K562 (cell line): Measurements from ENCODE around the gene CCDC116. TPM values are rescaled to one million over a fixed set of nuclear protein-coding genes. Genes with fewer than 3 reads are reported as not detected.
A peak's percentile ranks its signal among the peaks of the same experiment; 100 is the strongest.

Experiments
- ATAC-seq: fragments of 200-7000 bp; cut with Tn5 transposase; 3 replicates; pipeline ENCODE4 v1.9.1; 2020; ENCODE audit warnings: moderate library complexity
- BruUV-seq: library from RNA; stranded (reverse); fragments of 400-500 nt; replicated peaks from 2 replicates; lab custom pipeline; 2021; lab: Mats Ljungman, UMichigan
- CTCF ChIA-PET: fragments of 300-600 bp; formaldehyde crosslinking; extraction: SDS; loops from one replicate; lab custom pipeline; 2021; ENCODE audit warnings: low intra/inter-chr PET ratio; lab: Yijun Ruan, JAX
- POLR2A ChIA-PET: fragments of 300-600, 350-650 bp; sonication (Branson Sonifier 250); formaldehyde crosslinking; extraction: SDS; loops from one replicate; lab custom pipeline; 2021; ENCODE audit warnings: antibody characterized with exemption, inconsistent platforms; lab: Yijun Ruan, JAX
- DNase-seq, 4 experiments: peaks; one replicate each; pipeline versions ENCODE4 v3.0.0 to v3.0.0-alpha.2; 2011 to 2018; ENCODE audit warnings: low spot score in 3 of 4, mixed read lengths in 3 of 4; ENCODE audit errors: extremely low read depth in 1 of 4
- FAIRE-seq: peaks from 2 replicates; lab custom pipeline; 2011; peaks lifted over from hg19 to GRCh38; lab: Jason Lieb, UNC
- H2AFZ ChIP-seq: 2 replicates; pipeline ENCODE4 v1.6.0; 2011; ENCODE audit warnings: low read depth, low read length, control low read depth, inconsistent platforms
- H3K27ac ChIP-seq: fragments of 200-600 bp; 3 replicates; pipeline ENCODE4 v1.8.0; 2011; ENCODE audit warnings: low read depth, mild to moderate bottlenecking, control low read depth, inconsistent platforms, low read length, moderate library complexity, mixed read lengths; ENCODE audit errors: extremely low read depth
- H3K27me3 ChIP-seq, 2 experiments: fragments of 300-600 bp in 1 of 2; 2 replicates in 1 of 2; 3 replicates in 1 of 2; pipeline versions ENCODE4 v1.6.0 to v1.8.0; 2011; ENCODE audit warnings: inconsistent platforms in 2 of 2, low read length in 2 of 2, mild to moderate bottlenecking in 1 of 2, mixed read lengths in 1 of 2, moderate library complexity in 1 of 2; ENCODE audit not compliant: control insufficient read depth in 2 of 2, insufficient read depth in 2 of 2
- H3K36me3 ChIP-seq: fragments of 300-600 bp; 3 replicates; pipeline ENCODE4 v1.8.0; 2011; ENCODE audit warnings: mild to moderate bottlenecking, low read length, inconsistent platforms; ENCODE audit not compliant: control insufficient read depth, insufficient read depth
- H3K4me1 ChIP-seq, 2 experiments: fragments of 200-600 bp in 1 of 2; replicated peaks in 1 of 2; 2 replicates in 1 of 2; 3 replicates in 1 of 2; pipeline versions ENCODE4 v1.5.1 to v1.8.0; 2011; ENCODE audit warnings: inconsistent platforms in 2 of 2, low read length in 2 of 2, mild to moderate bottlenecking in 1 of 2, mixed read lengths in 1 of 2, moderate library complexity in 1 of 2; ENCODE audit not compliant: control insufficient read depth in 2 of 2, insufficient read depth in 2 of 2
- H3K4me2 ChIP-seq: 2 replicates; pipeline ENCODE4 v1.6.1; 2011; ENCODE audit warnings: low read length, control low read depth, inconsistent platforms, mixed read lengths; ENCODE audit not compliant: insufficient read depth
- H3K4me3 ChIP-seq: fragments of 200-600 bp; sonication (generic), shearing (Covaris generic); 2 replicates; pipeline ENCODE4 v1.5.1; 2016; ENCODE audit warnings: control low read depth, inconsistent platforms
- H3K79me2 ChIP-seq: fragments of 200-600 bp; 3 replicates; pipeline ENCODE4 v1.8.0; 2011; ENCODE audit warnings: low read length, inconsistent platforms; ENCODE audit not compliant: control insufficient read depth, insufficient read depth
- H3K9ac ChIP-seq, 2 experiments: 2 replicates each; pipeline versions ENCODE4 v1.6.0 to v1.6.1; 2011; ENCODE audit warnings: low read depth in 2 of 2, low read length in 2 of 2, control low read depth in 1 of 2, inconsistent platforms in 1 of 2, mild to moderate bottlenecking in 1 of 2, mixed read lengths in 1 of 2; ENCODE audit not compliant: insufficient read depth in 1 of 2
- H3K9me1 ChIP-seq: one replicate; pipeline ENCODE4 v1.6.0; 2011; ENCODE audit warnings: inconsistent platforms, mild to moderate bottlenecking, low read length, moderate library complexity; ENCODE audit not compliant: control insufficient read depth, insufficient read depth
- H3K9me3 ChIP-seq: replicated peaks from 2 replicates; pipeline ENCODE4 v1.5.1; 2011; ENCODE audit warnings: low read depth, low read length, inconsistent platforms; ENCODE audit not compliant: control insufficient read depth, insufficient read depth
- H4K20me1 ChIP-seq: replicated peaks from 2 replicates; pipeline ENCODE4 v1.6.1; 2011; ENCODE audit warnings: low read length, inconsistent platforms, mixed read lengths; ENCODE audit not compliant: control insufficient read depth, insufficient read depth
- KLF6 ChIP-seq: fragments of 250-450 bp; sonication (Bioruptor Pico); IDR thresholded peaks from 2 replicates; pipeline ENCODE4 v1.4.0; 2020; ENCODE audit warnings: mild to moderate bottlenecking, moderate library complexity, borderline replicate concordance
- RAD21 ChIP-seq, 2 experiments: fragments of 250-450 bp in 1 of 2; fragments of 450-650 bp in 1 of 2; sonication (Bioruptor Pico) in 1 of 2; formaldehyde crosslinking in 1 of 2; IDR thresholded peaks in 1 of 2; conservative IDR thresholded peaks in 1 of 2; 2 replicates each; pipeline versions ENCODE4 v1.4.0 to v1.8.0; 2020 to 2022; ENCODE audit warnings: mild to moderate bottlenecking in 2 of 2, moderate library complexity in 1 of 2
- SRF ChIP-seq, 2 experiments: fragments of 250-450, 450-650 bp in 1 of 2; sonication (Bioruptor Pico) in 1 of 2; sonication (generic) in 1 of 2; formaldehyde crosslinking; IDR thresholded peaks; 2 replicates each; pipeline versions ENCODE4 v1.5.0 to v1.5.1; 2020 to 2022; ENCODE audit warnings: mild to moderate bottlenecking in 1 of 2, missing genetic modification reagents in 1 of 2
- TFE3 ChIP-seq: fragments of 450-650 bp; formaldehyde crosslinking; IDR thresholded peaks from 2 replicates; pipeline ENCODE4 v1.4.0; 2020; ENCODE audit warnings: mild to moderate bottlenecking, mixed read lengths
- USF2 ChIP-seq: sonication (generic); formaldehyde crosslinking; IDR thresholded peaks from 2 replicates; pipeline ENCODE4 v1.5.0; 2020; ENCODE audit warnings: missing genetic modification reagents
- ZBTB34 ChIP-seq: fragments of 250-450 bp; sonication (Bioruptor Pico); IDR thresholded peaks from 2 replicates; pipeline ENCODE4 v1.8.0; 2021; ENCODE audit warnings: mild to moderate bottlenecking, moderate library complexity
- ZBTB40 ChIP-seq, 2 experiments: fragments of 450-650 bp in 1 of 2; sonication (generic) in 1 of 2; formaldehyde crosslinking in 1 of 2; IDR thresholded peaks; 2 replicates each; pipeline versions ENCODE4 v1.7.1 to v1.9.0; 2016 to 2022; ENCODE audit warnings: inconsistent platforms in 1 of 2, mild to moderate bottlenecking in 1 of 2, missing genetic modification reagents in 1 of 2
- WGBS: fragments of 100-300 bp; shearing (Covaris generic); methylation state at CpG from one replicate; pipeline ENCODE4 v1.1.6; 2016; ENCODE audit warnings: low coverage, mixed read lengths; ENCODE audit not compliant: insufficient coverage; ENCODE audit errors: missing lambda C conversion rate; 5-methylcytosine and 5-hydroxymethylcytosine counted together
- in situ Hi-C: fragments of 300-500 bp; cut with MboI; formaldehyde crosslinking; loops from 4 replicates; pipeline ENCODE4 v1.15.0; 2018; ENCODE audit warnings: inconsistent platforms, mixed read lengths
- intact Hi-C: fragments of 100-400 bp; cut with micrococcal nuclease; formaldehyde crosslinking; loops from 2 replicates; pipeline ENCODE4 v1.14.2; 2022
- polyA plus RNA-seq, 8 experiments: library from polyadenylated mRNA; depleted of rRNA in 4 of 8; stranded (reverse) in 5 of 8; unstranded in 3 of 8; fragments of >200 nt; fragmentation: Nextera tagmentation in 2 of 8; fragmentation: Illumina TruSeq in 1 of 8; extraction: Ambion mirVana in 2 of 8; extraction: Trizol in 1 of 8; gene quantifications; 2 replicates each; pipeline versions ENCODE4 v1.2.1 to v1.2.3, GENCODE V29; 2011 to 2014; ENCODE audit warnings: inconsistent platforms in 1 of 8, missing spikeins in 1 of 8
- total RNA-seq, 7 experiments: library from RNA; depleted of rRNA in 6 of 7; stranded (reverse); fragments of >200 nt in 6 of 7; fragmentation: Illumina TruSeq in 2 of 7; extraction: Trizol in 2 of 7; gene quantifications; 2 replicates each; pipeline versions ENCODE4 v1.2.1 to v1.2.3, GENCODE V29; 2011 to 2021; ENCODE audit warnings: low replicate concordance in 1 of 7

CCDC116 gene
- total and polyA plus RNA-seq, 9 of the 15 experiments (the other 6 are each of a cell fraction or from before 2014, with no cell fraction given) = 1.6 to 11.3 (median 4.7) TPM

- FAIRE-seq = no peak
- peaks cover 79% of the 10 kb centered on the region for H4K20me1 ChIP-seq
- H3K27me3 ChIP-seq = no peaks in the 10 kb centered on the region; a peak in 1 of 5 replicates
- CTCF ChIA-PET = no interaction called here
- in situ Hi-C loops (no loop called here), intact Hi-C loops (loop anchor here (2.0 kb wide), 4 partner anchors 15 to 53 kb away; partner anchors contain the start of gene SDF2L1)
- no peak overlapping the region for H3K27ac ChIP-seq
- no peaks in the 10 kb centered on the region for H3K9me3 ChIP-seq
- ATAC-seq = no peak
- H3K9ac ChIP-seq = no peak overlapping the region
- H3K4me1 ChIP-seq = peaks cover 31 to 38% of the 10 kb centered on the region in 2 experiments
- POLR2A ChIA-PET = interaction anchor here (0.7 to 76.8 kb wide), 3 partner anchors 19 to 30 kb away, joined by 3 to 4622 read pairs (median 4622); partner anchors contain the start of genes CCDC116, SDF2L1 and YDJC
- peaks cover 98% of the 10 kb centered on the region for H3K79me2 ChIP-seq
- no peak overlapping the region for H2AFZ ChIP-seq
- H3K4me3 ChIP-seq = no peak overlapping the region
- H3K4me2 ChIP-seq = no peak overlapping the region
- peaks cover 25% of the 10 kb centered on the region for H3K9me1 ChIP-seq
- no TSS peak for BruUV-seq
- peaks cover 82% of the 10 kb centered on the region for H3K36me3 ChIP-seq
- WGBS = 77% methylated on average over 8 of the region's 8 CpGs
- no peak for DNase-seq
- 0 out of 2 replicates have a peak, but pooled peaks have one; percentile 15 for TF ChIP-seq USF2 (CRISPR knock-in tag)
- peak; percentile 40 for TF ChIP-seq TFE3 (CRISPR knock-in tag)
- no peak for TF ChIP-seq RAD21 (CRISPR knock-in tag; conservative IDR thresholded peaks at IDR 0.05 in 1 of 2, IDR thresholded peaks at IDR 0.05 in 1 of 2)
- no peak for TF ChIP-seq ZBTB34 (CRISPR knock-in tag)
- no peak for TF ChIP-seq KLF6
- no peak for TF ChIP-seq ZBTB40 (IDR thresholded peaks at IDR 0.05)
- TF ChIP-seq ZBTB40 (CRISPR knock-in tag; IDR thresholded peaks at IDR 0.05) = 0 out of 2 replicates have a peak, but pooled peaks have one; percentile 43
- TF ChIP-seq SRF (CRISPR knock-in tag; IDR thresholded peaks at IDR 0.05) = 0 out of 4 replicates have a peak, but pooled peaks of 1 of the 2 experiments have one; percentile 25
Observed at GRCh38 chr22:21589396-21589795, 43.2 kb upstream of the CCDC116 start.
